HG02588 (cell line): ENCODE measurements around the gene PDILT.

Source experiments
- ATAC-seq: cut with Tn5 transposase; IDR thresholded peaks from one replicate; pipeline ENCODE4 v1.9.1; 2021; ENCODE audit warnings: mild to moderate bottlenecking, moderate library complexity; ENCODE audit not compliant: unreplicated experiment

Gene PDILT

GRCh38 chr16:20409398-20410120 is 5.0 kb upstream of the PDILT start, which contains the start of gene ACSM5:
Gene ACSM5 (plus strand): TSS chr16:20409534. CDS start chr16:20411485, 1,951 bp downstream.
- ATAC-seq, result peak; percentile 28

DNA sequence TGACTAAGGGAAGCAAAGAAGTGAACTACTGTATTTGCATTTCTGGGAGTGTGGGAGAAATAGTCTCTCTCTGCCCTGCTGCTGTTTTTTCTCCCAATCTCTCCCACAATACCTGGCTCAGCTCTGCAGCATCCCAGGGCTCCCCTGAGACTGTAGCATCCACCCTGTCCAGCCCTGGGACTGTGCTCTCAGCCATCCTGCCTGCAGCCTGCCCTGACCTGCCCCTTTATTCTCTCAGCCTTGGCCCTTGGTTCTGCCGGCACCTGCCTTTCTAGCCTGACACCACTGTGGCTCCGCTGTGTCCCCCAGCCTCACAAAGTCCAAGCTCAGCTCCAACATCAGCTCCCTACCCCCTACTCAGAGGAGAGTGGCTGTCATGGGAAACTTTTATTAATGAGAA is 1.9 kb downstream of the PDILT start:
- ATAC-seq, result no peak

DNA sequence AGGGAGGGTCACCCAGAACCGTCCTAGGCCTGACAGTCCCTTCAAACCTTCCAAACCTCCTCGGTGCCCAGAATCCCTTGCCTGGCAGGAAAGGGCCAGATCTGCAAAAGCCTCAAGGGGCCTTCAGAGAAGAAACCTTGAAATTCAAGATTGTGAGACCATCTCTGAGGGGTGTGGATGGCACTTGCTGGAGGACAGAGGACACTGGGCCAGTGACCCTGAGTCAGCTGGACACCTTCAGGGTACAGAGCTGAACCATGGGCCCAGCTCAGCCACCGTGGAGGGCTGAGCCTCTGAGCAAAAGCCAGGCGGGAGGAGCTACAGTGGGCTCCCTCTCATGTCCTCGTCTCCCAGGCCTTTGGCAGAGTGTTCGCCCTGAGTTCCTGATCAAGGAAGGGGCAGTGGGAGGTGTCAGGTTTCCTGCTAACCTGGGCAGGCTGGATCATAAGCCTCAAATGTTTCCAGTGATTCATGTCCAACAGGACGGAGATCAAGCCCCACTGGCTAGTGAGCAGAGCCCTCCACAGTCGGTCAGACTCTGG is 3.0 kb downstream of the PDILT start:
- ATAC-seq, result no peak

DNA sequence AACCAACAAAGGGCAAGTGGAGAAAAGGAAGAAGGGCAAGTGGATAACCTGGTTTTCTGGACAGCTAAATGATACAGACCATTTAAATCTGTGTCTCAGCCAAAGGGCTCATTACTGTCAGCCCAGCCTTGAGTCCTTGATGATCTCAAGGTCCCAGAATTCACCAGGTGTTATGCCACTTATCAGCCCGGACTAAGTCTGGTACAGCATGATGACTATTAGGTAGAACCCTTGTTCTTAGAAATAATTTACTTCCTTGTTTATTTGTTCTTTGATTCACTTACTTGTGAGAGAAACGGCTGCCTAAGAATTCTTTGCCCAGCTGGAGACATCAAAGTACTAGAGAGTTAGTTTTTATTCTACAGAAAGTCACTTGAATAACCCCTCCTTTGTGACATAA is 3.5 kb downstream of the PDILT start:
- ATAC-seq, result no peak

DNA sequence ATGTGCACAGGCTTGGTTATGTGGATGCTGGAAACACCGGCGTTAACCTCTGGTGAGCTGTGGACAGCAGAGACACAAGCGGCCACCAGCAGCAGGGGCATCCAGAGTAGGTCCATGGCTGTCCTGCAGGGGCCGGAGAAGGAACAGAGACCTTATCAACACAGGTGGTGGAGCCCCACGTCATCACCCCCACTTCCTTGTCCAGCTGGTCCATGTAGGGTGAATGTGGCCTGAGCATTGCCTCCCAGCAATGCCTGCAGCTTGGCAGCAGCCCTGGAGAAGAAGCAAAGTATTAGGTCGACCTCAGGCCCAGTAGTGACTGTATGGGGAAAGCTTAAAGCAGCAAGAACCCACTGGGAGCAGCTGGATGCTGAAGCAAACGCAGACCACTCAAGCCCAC is 5.4 kb downstream of the PDILT start:
- no peak for ATAC-seq

GRCh38 chr16:20398603-20399002 is 5.9 kb downstream of the PDILT start:
- ATAC-seq, result no peak

DNA sequence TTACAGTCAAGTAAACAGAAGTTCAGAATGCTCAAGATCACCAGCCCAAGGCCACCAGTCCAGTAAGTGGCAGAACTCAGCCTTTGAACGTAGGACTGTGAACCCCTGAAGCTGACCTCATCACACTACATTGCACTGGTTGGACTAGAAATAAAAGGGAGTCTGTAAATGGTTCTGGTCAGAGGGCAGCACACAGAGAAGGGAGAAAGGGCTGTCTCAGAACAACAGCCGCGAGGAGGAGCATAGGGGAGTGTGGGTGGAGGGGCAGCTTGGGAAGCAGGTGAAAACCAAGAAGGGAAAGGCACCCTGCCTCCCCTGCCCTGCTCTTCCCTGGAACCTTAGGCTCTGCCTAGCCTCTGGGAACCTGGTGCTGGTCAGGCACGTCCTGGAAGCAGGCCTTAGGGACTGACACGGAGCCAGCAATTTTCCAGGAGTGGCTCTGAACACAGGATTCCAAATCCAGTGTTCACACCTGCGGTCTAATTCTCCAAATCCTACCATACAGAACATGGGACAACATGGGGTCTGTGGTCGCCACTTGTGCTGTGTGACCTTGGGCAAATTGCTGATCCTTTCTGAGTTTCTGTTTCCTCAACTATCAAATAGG is 7.0 kb downstream of the PDILT start:
- ATAC-seq, result no peak

GRCh38 chr16:20396846-20397467 is 7.6 kb downstream of the PDILT start:
- ATAC-seq, result no peak

DNA sequence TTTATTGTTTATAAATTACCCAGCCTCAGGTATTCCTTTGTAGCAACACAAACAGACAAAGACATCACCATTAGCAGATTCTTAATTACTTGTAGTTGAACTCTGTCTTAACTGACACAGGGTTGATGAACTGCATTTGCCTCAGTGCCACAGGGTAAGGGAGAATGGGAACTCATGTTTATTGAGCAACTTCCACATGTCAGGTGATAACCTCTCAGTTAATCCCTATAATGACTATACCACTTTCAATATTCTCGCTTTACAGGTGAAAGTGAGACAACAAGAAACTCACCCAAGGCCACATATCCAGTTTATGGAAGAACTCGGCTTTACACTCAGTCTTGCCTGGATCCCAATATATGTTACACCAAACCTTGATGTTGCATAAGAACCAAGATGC is 8.6 kb downstream of the PDILT start:
- ATAC-seq, result no peak

DNA sequence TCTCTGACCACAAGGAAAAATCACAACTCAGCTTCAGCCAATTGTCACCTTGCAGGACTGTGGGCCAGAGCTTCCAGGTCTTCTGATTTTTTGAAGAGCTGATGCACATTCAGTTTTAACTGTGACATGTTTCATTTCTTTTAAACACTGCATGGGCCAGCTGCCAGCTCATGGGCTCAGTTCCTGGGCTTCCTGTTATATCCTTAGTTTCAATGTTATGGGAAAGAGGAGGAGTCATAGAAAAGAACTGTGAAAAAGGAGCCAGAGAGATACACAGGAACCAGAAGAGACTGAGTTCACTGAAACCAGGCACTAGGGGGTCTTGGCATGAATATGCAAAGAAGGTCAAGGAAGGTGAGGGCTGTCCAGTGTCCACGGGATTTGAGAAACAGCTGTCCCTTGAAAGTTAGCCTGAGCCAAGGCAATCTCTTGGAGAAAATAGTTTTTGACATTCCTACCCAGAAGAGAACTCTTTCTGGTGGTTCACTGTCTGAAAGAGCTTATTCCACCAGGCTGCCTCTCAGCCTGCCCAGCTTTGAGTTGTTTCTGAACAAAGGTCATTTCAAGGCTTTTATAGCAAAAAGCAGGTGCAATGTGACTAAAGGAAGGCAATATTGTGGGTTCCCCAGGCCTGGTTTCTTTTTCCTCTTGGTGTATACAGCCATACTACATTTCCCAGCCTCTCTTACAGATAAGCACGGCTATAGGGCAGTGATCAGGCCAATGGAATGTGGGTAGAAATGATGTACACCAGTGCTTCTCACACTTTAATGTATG is 10.5 kb downstream of the PDILT start:
- ATAC-seq, result no peak

DNA sequence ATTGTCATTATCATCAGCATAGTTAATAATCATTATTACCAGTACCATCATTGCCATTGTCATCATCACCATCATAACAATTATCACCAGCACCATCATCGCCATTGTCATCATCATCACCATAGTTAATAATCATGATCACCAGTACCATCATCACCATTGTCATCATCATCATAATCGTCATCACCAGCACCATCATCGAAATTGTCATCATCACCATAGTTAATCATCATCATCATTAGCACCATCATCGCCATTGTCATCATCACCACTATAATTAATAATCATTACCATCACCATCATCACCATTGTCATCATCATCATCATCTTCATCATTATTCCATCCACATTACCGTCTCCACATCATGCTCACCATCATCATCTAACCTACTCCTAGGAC is 13.5 kb downstream of the PDILT start:
- no peak for ATAC-seq

GRCh38 chr16:20388854-20389253 is 15.7 kb downstream of the PDILT start:
- no peak for ATAC-seq

DNA sequence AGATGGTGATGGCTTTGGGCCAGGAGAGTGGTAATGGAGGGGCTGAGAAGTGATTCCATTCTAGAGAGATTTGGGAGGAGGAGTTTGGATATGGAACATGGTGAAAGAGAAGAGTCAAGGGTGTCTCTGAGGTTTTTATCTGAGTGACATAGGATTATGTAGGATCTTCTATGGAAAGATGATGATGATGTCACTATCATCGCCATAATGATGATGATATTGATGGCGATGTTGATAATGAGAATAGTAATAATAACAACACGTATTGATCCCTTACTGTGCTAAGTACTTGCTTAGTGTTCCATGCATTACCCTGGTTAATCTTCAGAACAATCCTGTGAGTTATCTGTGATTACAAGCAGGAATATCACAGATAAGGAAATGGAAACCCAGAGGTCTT is 16.6 kb downstream of the PDILT start:
- ATAC-seq, result no peak

GRCh38 chr16:20385844-20386832 is 18.4 kb downstream of the PDILT start:
- no peak for ATAC-seq

GRCh38 chr16:20383106-20384029 is 21.2 kb downstream of the PDILT start:
- ATAC-seq, result no peak

DNA sequence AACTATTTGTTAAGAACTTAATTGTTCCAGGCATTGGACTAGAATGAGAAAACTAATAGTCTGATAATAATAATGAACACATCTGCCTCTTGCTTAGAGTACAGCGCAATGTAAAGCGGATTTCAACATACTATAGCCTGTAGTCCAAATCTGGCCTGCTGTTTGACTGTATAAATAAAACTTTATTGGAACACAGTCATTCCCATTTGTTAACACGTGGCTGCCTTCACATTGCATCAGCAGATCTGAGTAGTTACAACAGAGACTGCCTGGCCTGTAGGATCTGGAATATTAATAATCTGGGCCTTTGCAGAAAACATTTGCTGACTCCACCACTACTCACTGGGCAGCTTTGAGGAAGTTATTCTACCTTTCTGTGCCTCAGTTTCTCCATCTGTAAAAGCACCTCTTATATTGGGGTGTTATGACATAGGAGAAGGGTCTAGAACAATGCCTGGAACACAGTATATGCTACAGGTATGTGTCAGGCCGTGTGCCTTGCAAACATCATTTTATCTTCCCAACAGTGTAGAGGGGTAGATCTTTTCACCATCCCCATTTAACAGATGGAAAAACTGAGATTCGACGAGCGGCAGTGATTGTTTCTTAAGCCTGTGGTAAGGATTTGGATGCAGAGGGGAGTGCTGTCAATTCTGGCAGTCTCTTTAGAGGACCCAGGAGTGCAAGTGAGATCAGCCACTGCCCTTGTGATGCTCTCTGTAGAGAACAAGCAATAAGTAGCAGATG is 22.2 kb downstream of the PDILT start:
- ATAC-seq, result no peak

DNA sequence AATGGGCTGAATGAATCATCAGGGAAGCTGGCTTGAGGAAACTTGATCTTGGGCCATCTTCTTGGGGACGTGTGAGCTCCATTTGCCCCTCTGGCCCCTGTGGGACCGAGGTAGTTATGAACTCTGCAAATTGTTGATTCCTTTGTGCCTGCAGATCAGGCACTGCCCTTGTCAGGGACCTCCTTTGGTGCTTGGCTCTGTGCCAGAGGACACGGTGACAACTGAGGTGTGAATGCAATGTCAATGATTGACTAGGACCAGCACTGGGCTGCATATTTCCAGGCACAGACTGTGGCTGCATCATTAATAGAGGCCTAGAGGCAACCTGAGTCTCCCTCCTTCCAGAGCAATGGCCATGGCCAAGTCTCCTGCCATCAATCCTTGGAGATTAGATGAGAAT is 23.8 kb downstream of the PDILT start:
- ATAC-seq, result no peak

- ATAC-seq, result no peak
Measured at GRCh38 chr16:20377181-20377580, 27.4 kb downstream of the PDILT start.
